Choroid plexus epithelial cell (primary cell): ENCODE measurements around the gene PIGM.

Experiments used
- DNase-seq: peaks from one replicate; pipeline ENCODE4 v3.0.0-alpha.2; 2010; ENCODE audit warnings: low read depth
- H3K4me3 ChIP-seq: 2 replicates; pipeline ENCODE4 v1.5.1; 2011; ENCODE audit warnings: low read depth, mild to moderate bottlenecking, control low read depth, low read length, moderate library complexity
- TF ChIP-seq, protein P1 (sequence below): conservative IDR thresholded peaks from 2 replicates; pipeline ENCODE4 v1.5.1; 2011; ENCODE audit warnings: low read depth, mild to moderate bottlenecking, control low read depth, inconsistent platforms, low read length, moderate library complexity

PIGM gene

DNA sequence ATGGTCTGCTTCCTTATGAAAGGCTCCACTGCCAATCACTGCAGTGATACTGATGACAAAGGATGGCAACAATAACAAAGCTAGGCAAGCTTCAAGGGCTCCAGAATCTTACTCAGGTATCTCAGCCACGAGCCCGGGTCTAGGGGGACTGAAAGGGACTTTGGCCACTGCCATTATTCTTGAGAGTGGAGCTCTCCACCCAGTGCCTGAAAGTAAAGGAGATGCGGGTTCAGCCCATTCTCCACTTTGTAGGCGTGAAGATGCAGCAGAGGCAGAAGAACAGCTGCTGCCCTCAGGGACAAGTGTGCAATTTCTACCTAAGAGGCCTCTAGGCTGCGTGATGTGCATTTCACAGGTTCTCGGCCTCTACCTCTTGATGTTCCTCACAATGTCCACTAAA is 46.3 kb downstream of the PIGM start:
- no peak overlapping the region for H3K4me3 ChIP-seq
- TF ChIP-seq, protein P1, sequence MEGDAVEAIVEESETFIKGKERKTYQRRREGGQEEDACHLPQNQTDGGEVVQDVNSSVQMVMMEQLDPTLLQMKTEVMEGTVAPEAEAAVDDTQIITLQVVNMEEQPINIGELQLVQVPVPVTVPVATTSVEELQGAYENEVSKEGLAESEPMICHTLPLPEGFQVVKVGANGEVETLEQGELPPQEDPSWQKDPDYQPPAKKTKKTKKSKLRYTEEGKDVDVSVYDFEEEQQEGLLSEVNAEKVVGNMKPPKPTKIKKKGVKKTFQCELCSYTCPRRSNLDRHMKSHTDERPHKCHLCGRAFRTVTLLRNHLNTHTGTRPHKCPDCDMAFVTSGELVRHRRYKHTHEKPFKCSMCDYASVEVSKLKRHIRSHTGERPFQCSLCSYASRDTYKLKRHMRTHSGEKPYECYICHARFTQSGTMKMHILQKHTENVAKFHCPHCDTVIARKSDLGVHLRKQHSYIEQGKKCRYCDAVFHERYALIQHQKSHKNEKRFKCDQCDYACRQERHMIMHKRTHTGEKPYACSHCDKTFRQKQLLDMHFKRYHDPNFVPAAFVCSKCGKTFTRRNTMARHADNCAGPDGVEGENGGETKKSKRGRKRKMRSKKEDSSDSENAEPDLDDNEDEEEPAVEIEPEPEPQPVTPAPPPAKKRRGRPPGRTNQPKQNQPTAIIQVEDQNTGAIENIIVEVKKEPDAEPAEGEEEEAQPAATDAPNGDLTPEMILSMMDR, result no peak
- no peak for DNase-seq

DNA sequence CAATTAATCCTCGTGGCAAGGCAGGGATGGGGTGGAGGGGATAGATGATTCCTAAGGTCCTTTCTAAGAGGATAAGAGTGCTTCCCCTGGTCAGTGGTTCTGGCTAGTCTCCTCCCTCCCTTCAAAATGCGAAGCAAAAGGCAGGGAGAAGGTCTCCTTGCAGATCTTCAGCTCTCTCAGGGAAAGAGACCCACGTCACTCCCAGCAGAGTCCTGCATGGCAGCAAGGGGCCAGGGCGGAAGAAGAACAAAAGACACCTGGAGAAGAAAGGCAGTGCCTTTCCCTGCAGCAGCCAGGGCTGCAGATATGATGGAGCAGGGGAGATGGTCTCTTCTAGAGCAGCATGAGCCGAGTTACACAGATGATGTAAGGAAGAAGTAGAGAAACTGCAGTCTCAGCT is 48.1 kb downstream of the PIGM start:
- H3K4me3 ChIP-seq, result no peak overlapping the region
- TF ChIP-seq, protein P1, result no peak

DNA sequence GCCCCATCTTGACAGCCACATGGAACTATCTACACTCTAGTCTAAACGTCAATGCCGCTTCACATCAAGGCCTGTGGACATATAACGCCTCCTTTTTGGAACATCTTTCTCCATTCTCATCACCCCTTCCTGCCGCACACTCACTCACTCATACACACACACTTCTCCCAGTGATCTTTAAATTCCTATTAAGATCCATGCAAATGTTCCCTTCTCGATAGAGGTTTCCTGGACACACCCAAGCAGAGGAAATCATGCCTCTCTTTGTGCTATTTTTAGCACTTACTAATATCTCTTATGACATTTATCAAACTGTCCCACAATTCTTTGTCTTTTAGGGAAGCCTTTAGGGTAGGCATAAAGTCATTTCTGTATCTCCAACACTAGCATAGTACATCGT is 49.5 kb downstream of the PIGM start:
- no peak overlapping the region for H3K4me3 ChIP-seq
- no peak for DNase-seq
- TF ChIP-seq, protein P1, result no peak

More for the DNA sequence above, 48.1 kb downstream of the PIGM start:
- DNase-seq, result no peak

DNA sequence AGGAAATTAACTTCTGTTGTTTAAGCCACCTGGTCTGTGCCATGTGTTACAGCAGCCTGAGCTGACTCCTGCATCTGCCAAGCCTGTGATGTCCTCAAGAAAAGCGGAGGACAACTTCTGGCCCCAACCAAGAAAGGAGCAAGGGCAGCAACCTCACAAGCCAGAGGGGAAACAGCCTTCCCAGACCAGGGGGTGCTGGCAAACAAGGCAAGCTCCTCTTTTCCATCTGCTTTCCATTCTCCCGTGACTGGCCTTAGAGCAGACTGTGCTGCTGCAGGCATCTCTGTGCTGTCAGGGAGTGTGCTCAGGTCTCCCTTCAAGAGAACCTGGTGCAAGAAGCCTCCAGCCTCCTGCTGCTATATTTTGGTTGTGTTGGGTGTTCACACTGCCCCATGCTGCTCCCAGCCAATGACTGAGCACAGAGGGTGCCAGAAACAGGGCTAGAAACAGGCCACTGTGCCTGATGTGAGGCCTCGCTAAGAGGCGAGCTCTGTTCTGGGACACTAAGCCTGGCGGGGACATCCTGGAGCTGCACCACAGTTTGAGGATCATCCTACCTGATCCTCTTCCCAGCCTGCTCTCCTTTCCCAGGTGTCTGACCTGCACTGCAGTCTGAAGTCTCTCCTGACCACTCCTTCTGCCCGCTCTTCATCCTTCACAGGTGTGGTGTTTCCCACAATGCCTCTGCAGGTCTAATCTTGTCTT is 50.3 kb downstream of the PIGM start:
- H3K4me3 ChIP-seq, result no peak overlapping the region
- TF ChIP-seq, protein P1, result no peak
- no peak for DNase-seq

DNA sequence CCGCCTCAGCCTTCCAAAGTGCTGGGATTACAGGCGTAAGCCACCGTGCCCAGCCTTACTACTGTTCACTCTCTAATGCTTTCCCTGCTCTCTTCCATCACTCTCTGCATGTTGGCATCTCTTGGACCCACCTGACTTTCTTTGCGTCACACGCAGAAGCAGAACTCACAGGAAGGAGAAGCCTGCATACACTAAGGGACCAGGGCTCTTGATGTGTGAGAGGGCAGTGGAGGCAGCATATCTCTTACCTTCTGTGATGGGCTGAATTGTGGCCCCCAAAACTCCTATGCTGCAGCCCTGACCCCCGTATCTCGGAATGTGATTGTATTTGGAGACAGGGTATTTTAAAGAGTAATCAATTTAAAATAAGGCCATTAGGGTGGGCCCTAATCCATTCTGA is 51.0 kb downstream of the PIGM start:
- no peak overlapping the region for H3K4me3 ChIP-seq
- DNase-seq, result no peak
- TF ChIP-seq, protein P1, result no peak

DNA sequence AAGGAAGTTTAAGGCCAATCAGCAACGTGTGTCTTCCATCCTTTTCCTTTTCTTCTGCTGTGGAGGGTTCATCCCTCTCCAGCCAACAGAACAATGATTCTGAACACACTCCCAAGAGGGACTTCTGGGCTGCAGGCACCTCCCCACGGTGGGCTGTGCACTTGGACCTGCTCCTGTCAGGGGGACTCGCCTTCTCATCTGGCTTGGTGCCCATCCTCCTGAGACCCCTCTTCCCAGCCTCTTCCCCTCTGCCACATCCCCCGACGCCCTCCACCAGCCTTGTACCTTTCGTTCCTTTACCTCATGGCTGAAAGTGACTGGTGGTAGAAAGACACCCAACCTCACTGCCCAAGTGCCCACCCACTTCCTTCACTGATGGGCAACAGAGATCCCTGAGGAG is 51.7 kb downstream of the PIGM start:
- no peak for DNase-seq
- H3K4me3 ChIP-seq, result no peak overlapping the region
- TF ChIP-seq, protein P1, result no peak

DNA sequence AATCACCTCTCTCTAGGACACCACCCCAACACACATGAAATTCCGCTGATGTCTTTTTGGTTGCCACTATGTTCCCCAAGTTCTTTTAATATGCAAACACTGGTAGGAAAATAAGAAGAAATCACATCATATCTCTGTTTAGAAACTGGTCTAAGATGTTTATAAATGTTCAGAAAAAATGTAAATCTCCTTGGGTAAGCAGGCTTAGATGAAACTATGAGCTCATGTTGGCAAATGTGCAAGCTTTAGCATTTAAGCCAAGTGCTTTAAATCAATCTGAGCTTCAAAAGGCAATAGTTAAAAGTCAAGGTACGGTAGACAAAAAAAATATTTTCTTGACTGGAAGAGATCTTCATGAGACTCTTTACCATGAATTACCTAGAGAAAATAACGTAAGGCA is 52.5 kb downstream of the PIGM start:
- DNase-seq, result no peak

More for the DNA sequence above, 52.5 kb downstream of the PIGM start:
- no peak overlapping the region for H3K4me3 ChIP-seq
- TF ChIP-seq, protein P1, result no peak
